ENCODE results near the gene LANCL2.
A peak's percentile ranks its signal among the peaks of the same experiment; 100 is the strongest.
"Not testable (repeated sequence)": the region's sequence is repeated elsewhere in the genome, so short reads cannot be mapped to it uniquely, and the experiment has no call there.

Gene LANCL2

GRCh38 chr7:55344840-55345239 is 20.3 kb upstream of the LANCL2 start:
- no peak for TF ChIP-seq POLR2A (IDR thresholded peaks at IDR 0.05; ENCODE audit: low read depth, low read length)
- no peak for FAIRE-seq
- DNase-seq (ENCODE audit: insufficient read length, low spot score), result no peak

GRCh38 chr7:55345292-55345691 is 19.8 kb upstream of the LANCL2 start:
- no peak for FAIRE-seq
- DNase-seq (ENCODE audit: insufficient read length, low spot score), result no peak
- TF ChIP-seq POLR2A (IDR thresholded peaks at IDR 0.05; ENCODE audit: low read depth, low read length), result no peak

- peak; percentile 79 for DNase-seq (ENCODE audit: insufficient read length, low spot score)
Measured at GRCh38 chr7:55348502-55348901, 16.6 kb upstream of the LANCL2 start.

DNA sequence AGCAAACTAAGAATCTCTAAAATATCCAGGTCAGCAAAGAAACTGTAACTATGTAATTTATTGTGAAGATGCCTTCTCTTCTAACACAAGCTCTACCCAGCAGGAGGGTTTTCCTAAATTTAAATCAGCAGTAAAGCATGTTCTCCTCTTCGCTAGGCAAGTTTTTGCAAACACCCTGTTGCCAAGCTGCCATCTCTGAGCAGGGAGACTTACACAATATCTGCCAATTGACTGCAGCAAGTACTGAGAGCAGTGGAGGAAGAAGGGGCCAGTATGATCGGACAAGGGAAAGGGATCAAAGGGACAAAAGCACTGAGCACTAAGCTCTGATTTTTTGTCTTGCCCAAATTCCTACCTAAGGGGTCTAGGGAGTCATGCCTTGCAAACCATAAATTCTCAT is 16.0 kb upstream of the LANCL2 start:
- DNase-seq (ENCODE audit: insufficient read length, low spot score) (no peak), FAIRE-seq (no peak)
- TF ChIP-seq POLR2A (IDR thresholded peaks at IDR 0.05; ENCODE audit: low read depth, low read length), result no peak

More at GRCh38 chr7:55348502-55348901, 16.6 kb upstream of the LANCL2 start:
- no peak for TF ChIP-seq POLR2A (IDR thresholded peaks at IDR 0.05; ENCODE audit: low read depth, low read length)
- peak; percentile 60 for FAIRE-seq

DNA sequence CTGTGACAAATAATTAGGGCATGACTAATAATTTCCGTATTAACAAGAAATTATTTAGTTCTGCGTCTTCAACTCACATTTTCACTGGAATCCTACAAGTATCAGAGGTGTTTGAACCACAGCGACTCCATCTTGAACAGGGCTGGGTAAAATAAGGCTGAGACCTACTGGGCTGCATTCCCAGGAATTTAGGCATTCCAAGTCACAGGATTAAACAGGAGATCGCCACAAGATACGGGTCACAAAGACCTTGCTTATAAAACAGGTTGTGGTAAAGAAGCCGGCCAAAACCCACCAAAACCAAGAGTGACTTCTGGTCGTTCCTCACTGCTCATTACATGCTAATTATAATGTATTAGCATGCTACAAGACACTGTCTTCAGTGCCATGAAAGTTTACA is 14.9 kb upstream of the LANCL2 start:
- no peak for FAIRE-seq
- no peak for DNase-seq (ENCODE audit: insufficient read length, low spot score)
- TF ChIP-seq POLR2A (IDR thresholded peaks at IDR 0.05; ENCODE audit: low read depth, low read length), result no peak

DNA sequence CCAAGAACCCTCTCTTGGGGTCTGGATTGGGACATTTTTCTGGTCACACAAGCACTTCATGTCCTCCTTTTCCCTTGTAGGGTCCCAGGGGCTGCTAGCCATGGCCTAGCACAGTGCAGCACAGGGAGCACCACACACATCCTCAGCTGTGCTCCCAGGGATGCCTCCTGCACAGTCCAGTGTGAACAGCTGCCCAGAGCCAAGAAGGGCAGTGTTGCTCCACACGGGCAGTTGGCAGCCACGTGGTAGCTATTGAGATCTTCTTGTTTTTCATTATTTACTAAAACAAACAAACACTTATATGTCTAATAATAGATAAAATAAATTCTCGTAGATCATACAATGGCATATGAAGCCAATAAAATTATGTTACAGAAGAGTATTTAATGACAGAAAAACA is 13.9 kb upstream of the LANCL2 start:
- no peak for DNase-seq (ENCODE audit: insufficient read length, low spot score)
- no peak for TF ChIP-seq POLR2A (IDR thresholded peaks at IDR 0.05; ENCODE audit: low read depth, low read length)
- FAIRE-seq, result no peak

DNA sequence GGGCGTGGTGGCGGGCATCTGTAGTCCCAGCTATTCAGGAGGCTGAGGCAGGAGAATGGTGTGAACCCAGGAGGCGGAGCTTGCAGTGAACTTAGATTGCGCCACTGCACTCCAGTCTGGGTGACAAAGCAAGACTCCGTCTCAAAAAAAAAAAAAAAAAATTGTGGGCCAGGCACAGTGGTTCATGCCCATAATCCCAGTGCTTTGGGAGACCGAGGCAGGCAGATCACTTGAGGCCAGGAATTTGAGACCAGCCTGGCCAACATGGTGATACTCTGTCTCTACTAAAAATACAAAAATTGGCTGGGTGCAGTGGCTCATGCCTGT is 12.2 kb upstream of the LANCL2 start:
- not testable (repeated sequence) for FAIRE-seq; DNase-seq (ENCODE audit: insufficient read length, low spot score)

GRCh38 chr7:55360486-55360885 is 4.7 kb upstream of the LANCL2 start:
- no peak for DNase-seq (ENCODE audit: insufficient read length, low spot score)
- no peak for TF ChIP-seq POLR2A (IDR thresholded peaks at IDR 0.05; ENCODE audit: low read depth, low read length)
- no peak for FAIRE-seq

- DNase-seq (ENCODE audit: insufficient read length, low spot score) (no peak), FAIRE-seq (no peak)
- no peak for TF ChIP-seq POLR2A (IDR thresholded peaks at IDR 0.05; ENCODE audit: low read depth, low read length)
Measured at GRCh38 chr7:55361560-55361959, 3.6 kb upstream of the LANCL2 start.

GRCh38 chr7:55362927-55363326 is 2.2 kb upstream of the LANCL2 start:
- DNase-seq (ENCODE audit: insufficient read length, low spot score) (no peak), FAIRE-seq (no peak)
- TF ChIP-seq POLR2A (IDR thresholded peaks at IDR 0.05; ENCODE audit: low read depth, low read length), result no peak

DNA sequence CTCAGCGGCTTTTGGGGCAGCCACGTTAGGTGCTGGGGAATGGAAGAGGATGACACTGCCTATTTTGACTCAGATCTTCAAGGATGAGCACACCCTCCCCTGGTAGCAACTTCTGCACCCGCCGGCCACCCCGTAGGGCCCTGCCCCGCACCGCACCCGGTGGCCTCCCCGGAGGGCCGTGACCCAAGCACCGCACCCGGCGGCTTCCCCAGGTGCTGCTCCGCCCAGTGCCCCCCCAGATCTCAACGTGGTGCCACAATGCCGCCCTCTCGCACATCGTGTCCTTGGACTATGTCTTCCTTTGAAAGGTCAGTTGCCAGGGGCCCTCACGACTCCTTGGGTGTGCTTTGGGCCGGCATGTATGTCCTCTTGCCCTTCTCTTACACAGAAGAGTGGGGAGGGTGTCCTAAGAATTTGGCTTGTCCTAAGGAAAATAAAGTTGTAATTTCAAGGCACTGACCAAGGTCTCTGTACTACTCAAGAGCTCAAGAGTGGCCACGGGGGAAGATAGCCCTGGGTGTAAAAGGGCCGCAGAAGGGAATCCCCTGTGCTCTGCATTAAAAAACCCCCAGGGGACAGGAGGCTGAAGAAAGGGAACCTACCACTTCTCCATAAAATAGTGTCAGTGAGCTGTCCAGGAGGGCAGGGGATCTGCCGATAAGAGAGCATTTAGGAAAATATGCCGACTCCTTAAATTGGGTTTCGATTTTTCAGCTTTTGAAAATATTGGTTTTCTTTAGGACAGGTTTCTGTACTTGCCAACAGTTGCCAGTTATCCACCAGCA is 1.6 kb upstream of the LANCL2 start:
- TF ChIP-seq POLR2A (IDR thresholded peaks at IDR 0.05; ENCODE audit: low read depth, low read length), result no peak
- DNase-seq (ENCODE audit: insufficient read length, low spot score) (no peak), FAIRE-seq (no peak)

- TF ChIP-seq POLR2A (IDR thresholded peaks at IDR 0.05; ENCODE audit: low read depth, low read length), result peak; percentile 95
- DNase-seq (ENCODE audit: insufficient read length, low spot score) (peak; percentile 99), FAIRE-seq (no peak)
Measured at GRCh38 chr7:55365675-55366460, 731 bp downstream of the LANCL2 start.

GRCh38 chr7:55366461-55367070 is 1.4 kb downstream of the LANCL2 start:
- FAIRE-seq, result no peak
- TF ChIP-seq POLR2A (IDR thresholded peaks at IDR 0.05; ENCODE audit: low read depth, low read length), result no peak
- no peak for DNase-seq (ENCODE audit: insufficient read length, low spot score)

GRCh38 chr7:55367283-55367840 is 2.2 kb downstream of the LANCL2 start:
- no peak for FAIRE-seq
- TF ChIP-seq POLR2A (IDR thresholded peaks at IDR 0.05; ENCODE audit: low read depth, low read length), result no peak
- DNase-seq (ENCODE audit: insufficient read length, low spot score), result no peak
